Measurements from ENCODE around the gene SLC2A1.

DNA sequence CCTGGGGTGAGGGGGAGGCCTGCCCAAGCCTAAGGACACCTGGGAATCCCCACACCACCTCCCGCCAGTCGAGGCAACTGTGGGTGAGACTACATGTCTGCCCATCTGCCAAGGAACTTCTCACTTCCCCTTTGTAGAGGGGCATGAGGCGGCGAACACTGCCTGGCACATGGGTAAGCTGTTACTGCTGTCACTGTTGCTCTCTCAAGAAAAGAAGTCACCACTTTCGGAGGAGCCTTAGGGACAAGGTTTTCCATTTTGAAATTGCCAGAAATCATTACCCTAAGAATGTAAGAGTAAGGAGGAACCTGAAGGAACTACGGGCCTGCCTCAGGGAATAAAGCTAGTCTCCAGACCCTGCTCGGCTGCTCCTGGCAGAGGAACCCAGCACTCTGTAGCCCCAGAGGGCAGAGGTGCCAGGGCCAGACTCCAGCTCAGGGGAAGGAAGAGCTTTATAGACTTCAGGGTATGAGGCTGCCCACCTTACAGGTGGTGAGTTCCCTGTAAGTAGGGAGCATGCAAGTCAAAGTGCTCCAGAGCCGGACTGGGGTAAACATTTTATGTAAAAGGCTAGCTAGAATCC is 23.3 kb downstream of the SLC2A1 start:
- TF ChIP-seq, protein P1, sequence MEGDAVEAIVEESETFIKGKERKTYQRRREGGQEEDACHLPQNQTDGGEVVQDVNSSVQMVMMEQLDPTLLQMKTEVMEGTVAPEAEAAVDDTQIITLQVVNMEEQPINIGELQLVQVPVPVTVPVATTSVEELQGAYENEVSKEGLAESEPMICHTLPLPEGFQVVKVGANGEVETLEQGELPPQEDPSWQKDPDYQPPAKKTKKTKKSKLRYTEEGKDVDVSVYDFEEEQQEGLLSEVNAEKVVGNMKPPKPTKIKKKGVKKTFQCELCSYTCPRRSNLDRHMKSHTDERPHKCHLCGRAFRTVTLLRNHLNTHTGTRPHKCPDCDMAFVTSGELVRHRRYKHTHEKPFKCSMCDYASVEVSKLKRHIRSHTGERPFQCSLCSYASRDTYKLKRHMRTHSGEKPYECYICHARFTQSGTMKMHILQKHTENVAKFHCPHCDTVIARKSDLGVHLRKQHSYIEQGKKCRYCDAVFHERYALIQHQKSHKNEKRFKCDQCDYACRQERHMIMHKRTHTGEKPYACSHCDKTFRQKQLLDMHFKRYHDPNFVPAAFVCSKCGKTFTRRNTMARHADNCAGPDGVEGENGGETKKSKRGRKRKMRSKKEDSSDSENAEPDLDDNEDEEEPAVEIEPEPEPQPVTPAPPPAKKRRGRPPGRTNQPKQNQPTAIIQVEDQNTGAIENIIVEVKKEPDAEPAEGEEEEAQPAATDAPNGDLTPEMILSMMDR (IDR thresholded peaks at IDR 0.05; ENCODE audit: poor library complexity) = no peak
- no peak for TF ChIP-seq EZH2phosphoT487 (IDR thresholded peaks at IDR 0.05; ENCODE audit: low read depth, severe bottlenecking, unreplicated experiment)
